HEK293 (cell line): ENCODE measurements around the gene SRL.

Experiments
- KLF9 ChIP-seq: fragments of 450-650 bp; formaldehyde crosslinking; IDR thresholded peaks from 2 replicates; pipeline ENCODE4 v1.5.1; 2016; ENCODE audit warnings: missing biosample characterization, missing genetic modification characterization, low read depth
- SETDB1 ChIP-seq: IDR thresholded peaks from one replicate; pipeline ENCODE4 v1.6.1; 2017; ENCODE audit warnings: mild to moderate bottlenecking, low read length, moderate library complexity, mixed read lengths; ENCODE audit not compliant: insufficient read length
- YY1 ChIP-seq: fragments of 450-650 bp; formaldehyde crosslinking; IDR thresholded peaks from 2 replicates; pipeline ENCODE4 v1.5.1; 2018; ENCODE audit warnings: missing biosample characterization, missing genetic modification characterization
- ZBTB21 ChIP-seq: fragments of 450-650 bp; formaldehyde crosslinking; IDR thresholded peaks from 2 replicates; pipeline ENCODE4 v1.5.1; 2017; ENCODE audit warnings: missing biosample characterization, missing genetic modification characterization
- ZNF10 ChIP-seq: fragments of 450-650 bp; formaldehyde crosslinking; IDR thresholded peaks from 2 replicates; pipeline ENCODE4 v1.5.1; 2017; ENCODE audit warnings: missing biosample characterization, missing genetic modification characterization
- ZNF24 ChIP-seq: fragments of 450-650 bp; formaldehyde crosslinking; IDR thresholded peaks from 2 replicates; pipeline ENCODE4 v1.5.1; 2016; ENCODE audit warnings: missing biosample characterization, missing genetic modification characterization
- ZNF350 ChIP-seq: fragments of 450-650 bp; formaldehyde crosslinking; IDR thresholded peaks from 2 replicates; pipeline ENCODE4 v1.5.0; 2017; ENCODE audit warnings: missing biosample characterization, mild to moderate bottlenecking, missing genetic modification characterization
- ZNF585B ChIP-seq: fragments of 450-650 bp; formaldehyde crosslinking; IDR thresholded peaks from 2 replicates; pipeline ENCODE4 v1.5.1; 2016; ENCODE audit warnings: missing biosample characterization, missing genetic modification characterization
- ZNF660 ChIP-seq: fragments of 450-650 bp; IDR thresholded peaks from 2 replicates; pipeline ENCODE4 v1.5.1; 2018; ENCODE audit warnings: missing biosample characterization, mild to moderate bottlenecking, missing genetic modification characterization
- ZNF76 ChIP-seq: fragments of 450-650 bp; formaldehyde crosslinking; IDR thresholded peaks from 2 replicates; pipeline ENCODE4; 2016; ENCODE audit warnings: low read depth, missing biosample characterization, missing genetic modification characterization, borderline replicate concordance
- TF ChIP-seq, protein P1 (sequence below): fragments of 450-650 bp; formaldehyde crosslinking; IDR thresholded peaks from 2 replicates; pipeline ENCODE4 v1.5.1; 2016; ENCODE audit warnings: missing biosample characterization, missing genetic modification characterization
- TF ChIP-seq, protein P2 (sequence below): fragments of 450-650 bp; formaldehyde crosslinking; IDR thresholded peaks from 2 replicates; pipeline ENCODE4 v1.5.1; 2016; ENCODE audit warnings: missing biosample characterization, missing genetic modification characterization

DNA sequence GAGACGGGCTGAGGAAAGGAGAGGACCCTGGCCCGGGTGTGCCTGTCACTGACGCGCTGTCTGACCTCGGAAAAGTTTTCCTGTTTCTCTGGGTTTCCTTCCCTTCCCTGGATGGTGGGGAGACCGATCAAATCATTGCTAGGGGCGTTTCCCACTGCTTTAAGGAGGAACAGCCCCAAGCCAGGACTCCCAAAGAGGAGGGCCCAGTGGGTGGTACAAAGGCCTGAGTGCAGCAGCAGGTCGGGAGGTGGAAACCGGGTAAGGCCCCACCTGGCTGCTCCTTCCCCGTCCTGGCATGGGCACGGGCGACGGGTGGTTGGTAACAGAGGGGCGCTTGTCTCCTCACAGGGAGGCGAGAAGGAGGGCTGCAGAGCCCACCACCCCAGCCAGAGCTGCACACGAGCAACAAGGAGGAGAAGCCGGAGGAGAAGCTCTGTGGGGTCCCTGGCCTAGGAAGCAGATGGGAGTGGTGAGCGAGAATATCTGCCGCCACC is 2.2 kb downstream of the SRL start:
- TF ChIP-seq ZNF350 (tag by site-specific recombination), result no peak
- TF ChIP-seq, protein P1, sequence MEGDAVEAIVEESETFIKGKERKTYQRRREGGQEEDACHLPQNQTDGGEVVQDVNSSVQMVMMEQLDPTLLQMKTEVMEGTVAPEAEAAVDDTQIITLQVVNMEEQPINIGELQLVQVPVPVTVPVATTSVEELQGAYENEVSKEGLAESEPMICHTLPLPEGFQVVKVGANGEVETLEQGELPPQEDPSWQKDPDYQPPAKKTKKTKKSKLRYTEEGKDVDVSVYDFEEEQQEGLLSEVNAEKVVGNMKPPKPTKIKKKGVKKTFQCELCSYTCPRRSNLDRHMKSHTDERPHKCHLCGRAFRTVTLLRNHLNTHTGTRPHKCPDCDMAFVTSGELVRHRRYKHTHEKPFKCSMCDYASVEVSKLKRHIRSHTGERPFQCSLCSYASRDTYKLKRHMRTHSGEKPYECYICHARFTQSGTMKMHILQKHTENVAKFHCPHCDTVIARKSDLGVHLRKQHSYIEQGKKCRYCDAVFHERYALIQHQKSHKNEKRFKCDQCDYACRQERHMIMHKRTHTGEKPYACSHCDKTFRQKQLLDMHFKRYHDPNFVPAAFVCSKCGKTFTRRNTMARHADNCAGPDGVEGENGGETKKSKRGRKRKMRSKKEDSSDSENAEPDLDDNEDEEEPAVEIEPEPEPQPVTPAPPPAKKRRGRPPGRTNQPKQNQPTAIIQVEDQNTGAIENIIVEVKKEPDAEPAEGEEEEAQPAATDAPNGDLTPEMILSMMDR (tag by site-specific recombination), result no peak
- TF ChIP-seq, protein P2, sequence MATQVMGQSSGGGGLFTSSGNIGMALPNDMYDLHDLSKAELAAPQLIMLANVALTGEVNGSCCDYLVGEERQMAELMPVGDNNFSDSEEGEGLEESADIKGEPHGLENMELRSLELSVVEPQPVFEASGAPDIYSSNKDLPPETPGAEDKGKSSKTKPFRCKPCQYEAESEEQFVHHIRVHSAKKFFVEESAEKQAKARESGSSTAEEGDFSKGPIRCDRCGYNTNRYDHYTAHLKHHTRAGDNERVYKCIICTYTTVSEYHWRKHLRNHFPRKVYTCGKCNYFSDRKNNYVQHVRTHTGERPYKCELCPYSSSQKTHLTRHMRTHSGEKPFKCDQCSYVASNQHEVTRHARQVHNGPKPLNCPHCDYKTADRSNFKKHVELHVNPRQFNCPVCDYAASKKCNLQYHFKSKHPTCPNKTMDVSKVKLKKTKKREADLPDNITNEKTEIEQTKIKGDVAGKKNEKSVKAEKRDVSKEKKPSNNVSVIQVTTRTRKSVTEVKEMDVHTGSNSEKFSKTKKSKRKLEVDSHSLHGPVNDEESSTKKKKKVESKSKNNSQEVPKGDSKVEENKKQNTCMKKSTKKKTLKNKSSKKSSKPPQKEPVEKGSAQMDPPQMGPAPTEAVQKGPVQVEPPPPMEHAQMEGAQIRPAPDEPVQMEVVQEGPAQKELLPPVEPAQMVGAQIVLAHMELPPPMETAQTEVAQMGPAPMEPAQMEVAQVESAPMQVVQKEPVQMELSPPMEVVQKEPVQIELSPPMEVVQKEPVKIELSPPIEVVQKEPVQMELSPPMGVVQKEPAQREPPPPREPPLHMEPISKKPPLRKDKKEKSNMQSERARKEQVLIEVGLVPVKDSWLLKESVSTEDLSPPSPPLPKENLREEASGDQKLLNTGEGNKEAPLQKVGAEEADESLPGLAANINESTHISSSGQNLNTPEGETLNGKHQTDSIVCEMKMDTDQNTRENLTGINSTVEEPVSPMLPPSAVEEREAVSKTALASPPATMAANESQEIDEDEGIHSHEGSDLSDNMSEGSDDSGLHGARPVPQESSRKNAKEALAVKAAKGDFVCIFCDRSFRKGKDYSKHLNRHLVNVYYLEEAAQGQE (tag by site-specific recombination), result no peak
- TF ChIP-seq SETDB1, result no peak
- TF ChIP-seq ZBTB21 (tag by site-specific recombination), result no peak
- TF ChIP-seq KLF9 (tag by site-specific recombination), result no peak
- no peak for TF ChIP-seq ZNF24 (tag by site-specific recombination)
- no peak for TF ChIP-seq ZNF585B (tag by site-specific recombination)
- TF ChIP-seq ZNF10 (tag by site-specific recombination), result no peak
- no peak for TF ChIP-seq YY1
- TF ChIP-seq ZNF660 (tag by site-specific recombination), result no peak
- no peak for TF ChIP-seq ZNF76 (tag by site-specific recombination)
